ENCODE measurements around the gene CDC40. TPM values are rescaled to one million over a fixed set of nuclear protein-coding genes. Genes with fewer than 3 reads are reported as not detected.

CDC40 gene
- polyA plus RNA-seq, 1 experiment: 9.1 TPM

Other genes starting within 250 kb of the CDC40 start
- gene GPR6, start 202.1 kb upstream of the CDC40 start, polyA plus RNA-seq (2011; rRNA removed): not detected in 2 replicates
- 19.5 and 21.8 TPM in 2 replicates for gene WASF1, start 757 bp upstream of the CDC40 start, polyA plus RNA-seq (2011; rRNA removed)
- gene METTL24, start 177.9 kb downstream of the CDC40 start, polyA plus RNA-seq (2011; rRNA removed): 0.13 and 0.31 TPM in 2 replicates
- gene DDO, start 235.1 kb downstream of the CDC40 start, polyA plus RNA-seq (2011; rRNA removed): 0.16 and 0.20 TPM in 2 replicates

Data from BJ (cell line).